AG20443 (cell line): ENCODE data around the gene MAP7D1.
A peak's percentile ranks its signal among the peaks of the same experiment; 100 is the strongest.
"Not testable (repeated sequence)": the region's sequence is repeated elsewhere in the genome, so short reads cannot be mapped to it uniquely, and the experiment has no call there.

ENCODE experiments used
- DNase-seq: peaks from one replicate; pipeline ENCODE4 v3.0.0; 2012; ENCODE audit warnings: low spot score, mixed read lengths

Gene MAP7D1

DNA sequence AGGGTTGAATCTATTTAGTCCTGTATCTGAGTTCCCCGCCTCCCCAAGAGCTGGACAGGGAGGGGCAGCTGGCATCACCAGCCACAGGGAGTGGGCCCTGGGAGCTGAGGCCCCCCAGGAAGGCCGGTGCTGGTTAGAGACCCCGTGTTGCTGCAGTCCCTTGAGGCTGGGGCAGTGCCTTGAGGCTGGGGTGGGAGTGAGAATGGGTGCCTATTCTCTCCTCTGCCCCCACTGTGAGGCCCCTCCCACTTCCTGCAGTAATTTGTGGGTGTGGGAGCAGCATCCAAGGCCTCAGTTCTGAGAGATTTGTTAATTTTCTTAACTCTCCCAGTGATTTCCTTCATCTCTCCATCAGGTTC lies 4.1 kb upstream of the MAP7D1 start:
- DNase-seq = no peak

DNA sequence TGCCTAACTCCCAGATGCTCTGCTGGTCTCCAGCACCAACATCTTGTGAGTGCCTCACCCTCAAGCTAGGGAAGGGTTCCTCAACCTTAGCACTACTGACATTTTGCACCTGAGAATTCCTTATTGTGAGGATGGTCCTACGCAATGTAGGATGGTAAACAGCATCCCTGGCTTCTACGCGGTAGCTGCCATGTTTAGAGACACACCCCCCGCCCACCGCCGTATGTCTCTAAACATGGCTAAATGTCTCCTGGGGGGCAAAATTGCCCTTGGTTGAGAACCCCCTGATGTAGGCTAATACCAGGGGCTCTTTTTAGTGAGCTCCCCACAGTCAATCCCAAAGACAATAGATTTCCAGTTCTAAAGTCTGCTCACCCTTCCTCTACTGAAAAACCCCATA lies 2.5 kb upstream of the MAP7D1 start:
- no peak for DNase-seq

DNA sequence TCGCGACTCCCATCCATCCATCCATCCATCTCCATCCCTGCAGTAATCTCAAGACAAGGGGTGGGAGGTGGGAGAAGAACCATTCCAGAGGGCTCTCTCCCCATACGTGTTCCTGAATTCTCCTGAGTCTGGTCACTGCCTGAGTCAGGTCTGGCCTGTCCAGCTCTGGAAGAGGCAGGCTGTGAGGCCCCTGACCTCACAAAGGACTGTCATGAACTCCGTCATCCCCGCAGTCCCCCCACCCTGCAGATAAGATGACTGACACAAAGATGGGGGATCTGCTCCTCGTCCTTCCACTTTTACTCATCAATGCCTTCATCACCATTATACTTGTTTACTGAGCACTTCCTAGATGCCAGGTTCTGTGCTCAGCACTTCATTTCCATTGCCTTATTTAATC lies 1.6 kb upstream of the MAP7D1 start:
- DNase-seq = no peak

DNA sequence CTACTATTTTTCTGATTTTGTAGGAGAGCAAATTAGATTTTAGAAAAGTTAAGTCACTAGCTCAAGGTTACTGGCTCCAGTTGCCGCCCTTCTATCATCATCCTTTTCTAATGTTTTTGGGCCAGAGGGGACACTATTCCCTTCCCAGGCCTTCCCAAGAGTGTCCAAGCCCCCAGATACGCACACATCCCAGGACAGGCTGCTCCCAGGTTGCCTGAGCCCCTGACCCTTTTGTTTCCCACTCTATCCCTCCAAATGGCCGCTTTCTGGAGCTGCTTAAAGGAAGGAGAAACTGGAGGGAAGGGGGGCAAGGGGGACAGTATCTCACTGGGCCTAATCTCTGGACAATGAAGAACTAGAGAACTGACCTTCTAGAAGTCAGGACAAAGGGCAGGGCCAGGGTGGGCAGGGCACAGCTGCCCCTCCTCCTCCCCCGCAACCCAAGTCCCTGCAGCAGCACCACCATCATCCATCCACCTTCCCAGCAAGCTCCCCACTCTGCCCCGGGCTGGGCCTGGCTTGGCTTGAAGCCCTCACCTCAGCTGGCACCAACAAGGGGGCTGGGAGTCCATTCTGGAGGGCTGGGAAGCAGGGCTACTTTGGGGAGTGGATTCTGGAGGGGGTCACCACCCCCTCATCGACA lies 1.1 kb upstream of the MAP7D1 start:
- DNase-seq = no peak

DNA sequence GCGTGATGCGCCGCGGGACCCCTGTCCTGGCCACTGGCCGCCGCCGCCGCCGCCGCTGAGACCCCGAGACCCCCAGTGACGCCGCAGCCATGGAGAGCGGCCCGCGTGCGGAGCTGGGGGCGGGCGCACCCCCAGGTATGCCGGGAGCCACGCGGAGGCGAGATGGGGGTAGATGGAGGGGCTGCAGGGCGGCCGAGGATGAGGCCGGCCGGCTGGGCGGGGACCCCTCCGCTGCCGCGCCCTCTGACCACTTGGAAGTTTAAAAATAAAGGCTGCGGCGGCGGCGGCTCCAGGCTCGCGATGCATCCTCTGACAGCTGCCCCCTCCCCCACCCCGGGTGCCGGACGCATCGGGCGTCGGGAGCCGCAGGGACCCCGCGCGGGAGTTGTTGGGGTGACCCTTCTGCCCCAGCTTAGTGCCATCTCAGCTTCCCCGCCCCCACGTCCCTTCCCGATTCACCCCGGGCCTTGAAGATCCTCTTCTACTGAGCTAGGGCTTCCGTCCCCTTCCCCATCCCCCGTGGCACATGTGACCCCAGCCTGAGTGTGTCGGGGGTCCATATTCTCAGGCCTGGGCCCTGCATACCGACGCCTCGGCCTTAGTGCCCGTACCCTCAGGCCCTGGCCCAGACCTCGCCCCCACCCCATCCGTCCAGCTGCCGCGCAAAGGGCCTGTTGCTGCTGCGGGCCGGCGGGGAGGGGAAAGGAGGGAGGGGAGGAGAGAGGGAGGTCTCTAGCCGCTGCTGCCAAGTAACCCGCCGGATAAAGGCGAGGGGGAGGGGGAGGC lies 562 bp downstream of the MAP7D1 start:
- DNase-seq = peak; percentile 50

DNA sequence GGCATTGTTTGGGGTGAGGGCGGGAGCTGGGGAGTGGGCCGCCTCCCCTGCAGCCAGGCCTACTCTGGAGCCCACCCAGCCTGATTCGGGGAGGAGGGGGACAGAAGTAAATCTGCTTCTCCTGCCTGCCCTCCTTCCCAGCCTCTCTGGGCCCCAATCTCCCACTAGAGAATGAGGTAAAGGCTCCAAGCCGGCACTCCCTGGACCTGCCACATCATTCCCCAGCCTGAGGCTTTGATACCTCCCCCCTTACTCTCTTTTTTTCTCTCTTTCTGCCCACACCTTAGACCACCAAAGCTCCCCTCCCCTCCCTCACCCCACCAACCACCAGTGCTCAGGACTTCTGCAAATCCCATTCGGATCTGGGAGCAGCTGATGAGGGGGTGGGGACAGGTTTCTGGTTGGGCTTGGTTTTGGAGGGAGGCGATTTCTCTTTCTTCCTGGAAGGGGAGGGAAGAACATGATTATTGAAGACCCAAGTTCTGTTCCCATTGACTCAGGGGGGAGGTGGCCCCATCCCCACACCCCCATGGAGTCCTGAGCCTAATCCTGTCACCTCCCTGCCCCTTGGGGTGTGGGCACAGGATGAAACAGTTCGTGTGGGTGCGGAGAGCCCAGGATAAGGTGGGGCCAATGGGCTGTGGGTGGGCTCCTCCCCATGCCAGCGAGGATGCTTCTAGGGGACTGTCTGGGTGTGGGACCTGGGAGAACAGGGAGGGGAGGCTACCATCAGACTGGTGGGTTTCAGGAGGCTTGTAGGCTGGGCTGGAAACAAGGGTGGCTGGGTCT lies 1.3 kb downstream of the MAP7D1 start:
- DNase-seq = peak; percentile 43

DNA sequence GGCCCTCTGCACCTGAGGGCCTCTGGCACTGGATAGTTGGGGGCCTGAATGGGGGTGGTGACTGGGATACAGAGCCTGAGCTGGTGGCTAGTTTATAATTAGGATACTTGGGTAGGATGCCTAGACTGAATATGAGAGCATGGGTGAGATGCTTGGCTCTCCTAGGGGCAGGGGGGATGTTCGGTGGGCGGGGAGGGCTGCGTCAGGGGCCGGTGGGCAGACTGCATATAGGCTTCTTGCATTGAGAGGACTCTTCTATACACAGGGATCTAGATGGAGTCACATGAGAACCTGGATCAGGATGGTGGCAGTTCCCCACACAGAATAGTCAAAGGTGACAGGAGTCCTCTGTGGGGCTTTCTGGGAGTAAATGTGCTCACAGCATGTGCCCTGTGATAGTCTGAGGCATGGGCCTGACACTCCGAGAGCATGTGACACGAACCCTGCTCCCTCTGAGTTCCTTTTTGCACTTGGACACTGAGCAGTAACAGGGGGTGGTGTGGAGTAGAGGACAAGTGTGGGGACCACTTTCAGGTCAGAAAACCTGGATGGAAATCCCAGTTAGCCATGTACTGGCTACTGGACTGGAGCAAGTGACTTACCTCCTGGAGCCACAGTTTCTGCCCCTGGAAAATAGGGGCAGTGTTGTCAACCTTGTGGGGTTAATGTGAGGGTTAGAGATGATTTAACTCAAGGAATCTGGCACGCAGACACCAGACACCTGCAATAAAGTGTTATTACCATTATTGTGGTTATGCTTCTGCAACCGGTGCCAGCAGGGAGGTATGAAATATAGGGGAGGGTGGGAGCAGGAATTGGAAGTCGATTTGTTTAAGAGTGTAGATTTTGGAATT lies 2.2 kb downstream of the MAP7D1 start:
- DNase-seq = no peak

DNA sequence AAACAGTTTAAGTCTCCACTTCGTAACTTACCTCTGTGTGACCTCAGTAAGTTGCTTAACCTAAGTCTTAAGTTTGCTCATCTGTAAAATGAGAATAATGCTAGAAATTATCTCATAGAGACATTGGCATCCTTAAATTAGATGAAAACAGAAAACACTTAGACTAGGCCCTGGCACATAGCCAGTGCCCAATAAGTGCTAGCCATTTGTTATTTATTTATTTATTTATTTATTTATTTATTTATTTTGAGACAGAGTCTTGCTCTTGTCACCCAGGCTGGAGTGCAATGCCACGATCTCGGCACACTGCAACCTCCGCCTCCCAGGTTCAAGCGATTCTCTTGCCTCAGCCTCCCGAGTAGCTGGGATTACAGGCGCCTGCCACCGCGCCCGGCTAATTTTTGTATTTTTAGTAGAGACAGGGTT lies 2.9 kb downstream of the MAP7D1 start:
- DNase-seq = not testable (repeated sequence)

DNA sequence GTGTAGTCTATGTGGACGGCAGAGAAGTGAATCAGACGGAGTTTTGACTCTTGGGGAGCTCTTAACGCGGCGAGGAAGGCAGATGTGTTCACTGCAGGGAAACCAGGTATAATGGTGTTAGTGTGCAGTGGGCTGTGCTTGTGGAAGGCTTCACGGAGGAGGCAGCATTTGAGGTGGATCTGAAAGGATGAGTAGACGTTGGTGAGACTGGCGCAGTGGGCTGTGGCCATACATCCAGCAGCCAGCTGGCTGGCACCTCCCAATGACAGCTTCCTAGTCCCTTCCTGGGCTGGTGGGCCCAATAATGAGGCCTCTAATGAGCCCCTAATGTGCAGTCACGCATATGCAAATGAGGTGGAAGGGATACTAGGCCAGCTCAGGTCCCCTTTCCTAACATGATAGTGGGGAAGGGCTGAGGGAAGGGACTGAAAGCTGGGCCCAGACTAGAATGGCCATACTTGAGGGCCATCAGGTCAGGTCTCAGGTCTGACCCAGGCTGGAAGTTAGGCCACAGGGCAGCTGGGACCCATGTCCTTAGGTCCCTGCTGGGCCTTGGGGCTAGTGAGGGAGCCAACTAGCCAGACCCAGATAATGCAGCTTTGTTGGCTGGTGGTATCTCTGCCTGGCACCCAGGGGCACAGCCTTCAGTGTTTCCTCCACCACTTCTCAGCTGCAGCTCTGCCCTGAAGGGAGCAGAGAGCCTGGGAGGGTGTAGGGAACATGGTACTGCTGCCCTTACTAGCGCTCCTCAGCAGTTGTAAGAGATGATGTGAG lies 3.8 kb downstream of the MAP7D1 start:
- no peak for DNase-seq

DNA sequence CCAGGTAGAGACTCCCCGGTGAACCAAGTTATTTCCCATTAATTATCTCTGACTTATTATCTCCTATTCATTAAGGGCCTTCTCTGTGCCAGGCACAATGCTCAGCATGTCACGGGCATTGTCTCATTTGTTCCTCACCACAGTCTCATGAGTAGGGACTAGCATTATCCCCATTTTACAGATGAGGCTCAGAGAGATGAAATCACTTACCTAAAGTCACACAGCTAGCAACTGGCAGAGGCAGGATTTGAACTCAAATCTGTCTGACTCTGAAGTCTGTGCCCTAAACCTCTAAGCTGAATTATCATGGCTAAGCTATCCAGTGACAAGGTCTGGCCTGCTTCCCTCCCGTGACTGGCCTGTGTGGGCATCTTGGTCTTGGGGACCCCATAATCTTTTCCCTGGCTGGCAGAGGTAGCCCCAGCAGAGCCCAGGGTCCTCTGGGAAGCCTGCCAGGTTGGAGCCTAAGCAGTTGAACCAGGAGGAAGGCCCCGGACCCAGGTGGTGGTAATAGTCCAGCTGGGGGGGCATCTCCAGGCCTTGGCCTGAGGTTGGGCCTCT lies 4.5 kb downstream of the MAP7D1 start:
- DNase-seq = no peak

DNA sequence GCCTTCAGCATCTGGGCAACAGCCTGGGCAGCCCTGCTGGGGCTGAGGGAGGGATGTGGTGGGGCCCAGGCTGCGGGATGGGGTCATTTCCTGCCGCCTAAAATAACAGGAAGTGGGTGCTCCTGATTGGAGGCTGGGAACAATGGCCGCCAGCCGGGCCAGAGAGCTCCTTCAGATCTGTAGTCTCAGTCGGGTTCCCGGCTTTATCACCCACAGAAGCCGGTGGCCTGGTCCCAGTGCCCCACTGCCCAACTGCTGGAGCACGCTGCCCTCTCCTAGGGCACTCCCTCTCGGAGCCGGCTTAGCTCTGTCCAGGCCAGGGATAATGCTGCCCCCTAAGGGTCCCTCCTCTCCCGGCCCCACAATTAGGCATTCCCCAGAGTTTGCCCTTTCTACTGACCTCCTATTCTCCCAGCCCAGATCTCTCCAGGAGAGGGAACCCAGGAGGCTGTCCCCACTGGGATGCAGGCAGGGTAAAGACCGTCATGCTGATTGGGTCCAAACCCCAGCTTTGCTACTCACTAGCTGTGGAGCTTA lies 5.1 kb downstream of the MAP7D1 start:
- DNase-seq = peak; percentile 85

DNA sequence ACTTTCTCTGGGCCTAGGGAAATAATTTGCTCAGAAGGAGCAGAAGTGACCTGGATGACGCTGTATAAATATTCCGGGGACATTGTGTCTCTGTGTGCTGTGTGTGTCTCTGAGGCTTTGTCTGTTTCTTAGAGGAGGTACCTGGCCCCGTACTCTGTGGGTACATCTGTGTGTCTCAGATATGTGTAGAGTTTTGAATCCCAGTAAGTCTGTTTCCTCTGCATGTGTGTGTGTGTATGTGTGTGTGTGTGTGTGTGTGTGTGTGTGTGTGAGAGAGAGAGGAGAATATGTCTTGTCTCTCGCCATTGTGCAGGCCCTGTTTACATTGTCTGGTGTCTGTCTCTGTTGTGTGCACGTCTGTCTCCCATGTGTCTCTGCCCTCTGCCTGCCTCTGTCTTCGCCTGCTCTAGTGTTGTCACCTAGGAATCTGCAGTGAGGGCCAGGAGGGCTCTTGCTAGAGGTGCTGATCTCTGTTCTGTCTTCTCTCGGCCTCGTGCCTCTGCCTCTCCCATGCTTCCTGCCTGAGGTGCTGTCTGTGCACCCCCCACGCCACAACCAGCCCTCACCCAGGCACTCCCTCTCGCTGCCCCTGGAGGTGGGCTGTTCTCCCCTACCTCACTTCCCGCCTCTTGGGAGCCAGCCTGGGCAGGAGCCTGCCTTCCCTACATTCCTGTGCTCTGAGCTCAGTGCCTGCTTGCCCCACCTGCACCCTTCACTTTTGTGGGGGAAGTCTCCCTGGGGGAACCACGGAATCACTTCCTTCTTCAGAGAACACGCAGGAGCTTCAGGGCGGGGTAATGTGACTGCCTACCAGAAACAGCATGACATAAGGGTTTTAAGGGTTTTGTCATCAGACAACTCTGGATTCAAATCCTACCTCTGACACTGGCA lies 5.9 kb downstream of the MAP7D1 start:
- no peak for DNase-seq

DNA sequence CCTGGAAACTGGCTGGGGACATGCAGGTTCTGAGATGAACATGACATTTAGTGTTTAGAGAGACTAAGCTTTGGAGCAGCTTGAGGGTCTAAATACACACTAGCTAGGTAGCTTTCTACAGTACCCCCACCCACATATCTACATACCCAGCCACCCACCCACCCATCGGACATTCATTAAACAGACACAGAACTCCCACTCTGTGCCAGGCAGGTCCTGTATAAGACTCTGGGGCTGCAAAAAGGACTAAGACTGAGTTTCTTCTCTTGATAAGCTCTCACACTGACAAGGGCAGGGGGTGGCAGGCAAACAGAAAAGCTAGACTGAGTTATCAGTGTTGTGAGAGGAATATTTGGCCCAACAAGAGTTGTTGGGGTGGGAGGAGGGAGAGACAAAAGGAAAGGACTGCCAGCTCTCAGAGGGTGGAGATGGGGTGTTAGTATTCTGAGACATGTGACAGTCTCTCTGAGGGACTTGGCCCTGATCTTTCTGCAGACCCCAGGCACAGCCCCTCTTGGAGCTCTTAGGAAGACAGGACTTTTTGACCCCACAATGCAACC lies 6.8 kb downstream of the MAP7D1 start:
- DNase-seq = no peak

DNA sequence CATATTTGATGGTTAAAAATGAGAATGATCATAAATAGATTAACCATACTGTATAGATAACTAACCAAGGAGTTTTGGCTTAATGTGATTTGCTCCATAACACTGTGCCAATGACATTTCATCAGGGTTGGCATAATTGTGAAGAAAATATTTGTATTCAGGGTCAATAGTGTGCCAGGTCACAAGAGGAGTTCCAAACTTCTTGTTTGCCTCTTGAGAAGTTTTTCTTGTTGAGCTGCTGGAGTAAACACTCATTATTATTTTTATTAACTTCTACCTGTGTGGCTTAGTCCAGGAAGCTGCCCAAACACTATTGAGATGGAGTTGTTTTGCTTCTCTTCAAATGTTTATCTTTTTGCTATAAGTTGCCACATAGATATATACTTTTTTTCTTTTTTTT lies 7.5 kb downstream of the MAP7D1 start:
- DNase-seq = no peak

DNA sequence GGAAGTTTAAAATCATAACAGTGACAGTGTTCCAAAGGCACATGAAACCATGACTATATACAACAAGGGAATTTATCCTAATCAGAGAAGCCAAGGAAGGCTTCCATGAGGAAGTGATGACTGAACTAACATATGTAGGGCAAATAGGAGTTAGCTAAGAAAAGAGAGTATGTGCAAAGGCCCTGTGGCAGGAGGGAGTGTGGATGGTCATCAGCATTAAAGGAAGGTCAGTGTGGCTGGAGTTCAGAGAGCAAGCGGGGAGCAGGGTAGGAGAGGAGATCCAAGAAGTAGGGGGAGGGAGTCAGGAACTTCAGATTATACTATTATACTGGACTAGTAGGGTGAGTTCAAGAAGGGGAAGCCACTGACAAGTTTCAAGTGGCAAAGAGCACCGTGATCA lies 8.4 kb downstream of the MAP7D1 start:
- DNase-seq = no peak

DNA sequence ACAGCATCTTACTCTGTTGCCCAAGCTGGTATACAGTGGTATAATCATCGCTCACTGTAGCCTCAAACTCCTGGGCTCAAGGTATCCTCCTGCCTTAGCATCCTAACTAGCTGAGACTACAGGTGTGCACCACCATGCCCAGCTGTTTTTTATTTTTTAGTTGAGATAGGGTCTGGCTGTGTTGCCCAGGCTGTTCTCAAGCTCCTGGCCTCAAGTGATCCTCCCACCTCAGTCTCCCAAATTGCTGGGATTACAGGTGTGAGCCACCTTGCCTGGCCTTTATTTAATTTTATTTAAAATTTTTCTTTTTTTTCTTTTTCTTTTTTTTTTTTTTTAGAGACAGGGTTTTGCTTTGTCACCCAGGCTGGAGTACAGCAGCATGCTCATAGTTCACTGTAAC lies 9.2 kb downstream of the MAP7D1 start:
- no peak for DNase-seq

DNA sequence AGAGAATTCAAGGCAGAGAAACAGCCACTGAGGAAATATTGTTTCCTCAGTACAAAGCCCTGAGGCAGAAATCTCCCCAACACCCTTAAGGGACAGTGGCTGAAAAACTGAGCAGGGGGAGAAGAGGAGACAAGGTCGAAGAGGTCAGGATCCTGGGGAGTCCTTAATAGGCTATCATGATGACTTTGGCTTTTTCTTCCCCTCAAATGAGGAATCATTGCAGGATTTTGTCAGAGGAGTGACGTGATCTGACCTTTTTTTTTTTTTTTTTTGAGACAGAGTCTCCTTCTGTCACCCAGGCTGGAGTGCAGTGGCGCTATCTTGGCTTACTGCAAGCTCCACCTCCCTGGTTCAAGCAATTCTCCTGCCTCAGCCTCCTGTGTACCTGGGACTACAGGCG lies 10.2 kb downstream of the MAP7D1 start:
- no peak for DNase-seq

DNA sequence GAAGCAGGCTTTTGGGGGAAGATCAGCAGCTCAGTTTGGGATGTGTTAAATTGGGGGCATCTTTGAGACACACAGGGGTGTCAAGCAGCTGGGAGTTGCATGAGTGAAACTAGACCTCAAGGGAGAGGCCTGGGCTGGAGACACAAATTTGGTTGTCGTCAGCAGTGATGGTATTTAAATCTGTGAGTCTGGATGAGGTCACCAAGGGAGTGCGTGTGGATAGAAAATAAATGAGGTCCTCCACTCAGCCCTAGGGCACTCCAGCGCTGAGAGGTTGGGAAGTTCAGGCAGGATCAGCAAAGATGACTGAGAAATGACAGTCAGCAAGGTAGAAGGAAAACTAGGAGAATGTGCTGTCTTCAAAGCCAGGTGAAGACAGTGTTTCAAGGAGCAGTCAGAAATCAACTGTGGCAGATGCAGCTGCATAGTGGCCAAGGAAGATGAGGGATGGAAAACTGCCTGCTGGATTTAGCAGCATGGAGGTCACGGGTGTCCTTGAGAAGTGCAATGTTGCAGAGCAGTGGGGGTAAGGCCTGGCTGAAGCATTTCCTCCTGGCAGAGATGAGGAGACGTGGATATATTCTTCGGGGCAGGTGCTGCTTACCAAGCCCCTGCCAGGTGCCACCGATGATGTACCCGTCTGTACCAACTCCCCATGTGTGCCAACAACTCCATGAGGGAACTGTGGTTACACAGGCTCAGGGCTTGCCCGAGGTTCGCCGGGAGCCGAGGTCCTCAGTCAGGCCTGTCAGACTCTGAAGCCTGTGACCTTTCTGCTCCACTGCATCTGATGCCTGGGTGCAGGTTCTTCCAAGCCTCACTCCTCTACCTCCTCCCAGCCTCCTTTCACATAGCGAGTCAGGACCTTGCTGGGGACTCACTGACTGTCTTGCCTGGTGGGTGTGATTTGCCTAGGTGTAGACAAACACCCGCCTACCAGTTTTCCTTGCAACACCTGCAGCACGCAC lies 11.3 kb downstream of the MAP7D1 start:
- peak; percentile 69 for DNase-seq
